Measurements from ENCODE around the gene PLCL2.

DNA sequence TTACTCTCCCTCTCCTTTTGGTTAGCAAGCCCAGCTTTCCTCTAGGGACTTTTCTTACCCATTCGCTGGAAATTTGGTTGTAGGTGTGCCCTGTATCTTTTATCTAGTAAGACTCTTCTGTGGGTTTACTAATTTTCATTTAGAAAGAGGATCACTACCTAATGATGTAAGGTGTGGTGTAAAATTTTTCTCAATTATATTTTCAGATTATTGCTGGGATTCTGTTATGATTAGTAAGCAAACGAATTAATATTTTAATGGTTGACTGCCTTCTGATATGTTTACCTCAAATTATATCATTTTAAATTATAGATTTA lies 28.5 kb downstream of the PLCL2 start:
- TF ChIP-seq, protein P1, sequence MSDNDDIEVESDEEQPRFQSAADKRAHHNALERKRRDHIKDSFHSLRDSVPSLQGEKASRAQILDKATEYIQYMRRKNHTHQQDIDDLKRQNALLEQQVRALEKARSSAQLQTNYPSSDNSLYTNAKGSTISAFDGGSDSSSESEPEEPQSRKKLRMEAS (IDR thresholded peaks at IDR 0.05; ENCODE audit: low read depth, low read length): no peak
- no peak for TF ChIP-seq CTCF (IDR thresholded peaks at IDR 0.05; ENCODE audit: low read depth, low read length)
- TF ChIP-seq POLR2A (IDR thresholded peaks at IDR 0.05; ENCODE audit: extremely low read depth, insufficient read length): no peak
- no peak for TF ChIP-seq MYC (IDR thresholded peaks at IDR 0.05; ENCODE audit: low read depth, low read length)

Data from NB4 (cell line).